ENCODE measurements around the gene EEFSEC.

DNA sequence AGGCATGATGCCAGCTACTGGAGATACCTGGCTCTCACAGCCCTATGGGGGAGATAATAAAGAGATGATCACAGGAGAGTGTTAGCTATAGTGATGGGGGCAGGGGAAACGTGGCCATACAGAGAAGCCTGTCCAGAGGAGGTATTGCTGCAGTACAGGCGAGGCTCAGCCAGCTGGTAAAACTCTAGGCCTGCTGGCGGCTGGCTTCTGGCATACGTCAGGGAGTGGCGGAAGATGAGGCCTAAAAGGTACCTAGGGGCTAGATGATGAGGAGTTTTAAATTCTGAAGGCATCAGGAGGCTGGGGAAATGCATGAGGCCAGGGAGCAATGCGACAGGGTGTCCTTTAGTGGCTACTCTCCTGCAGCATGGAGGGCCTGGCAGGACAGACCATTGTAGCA is 110.7 kb downstream of the EEFSEC start:
- TF ChIP-seq TAF1 (IDR thresholded peaks at IDR 0.05; ENCODE audit: borderline replicate concordance, low read depth, low read length): no peak
- no peak for TF ChIP-seq POLR2AphosphoS5 (IDR thresholded peaks at IDR 0.05; ENCODE audit: low read depth, low read length)

Measured in GM12892 (cell line).